Forelimb muscle (tissue), 1 donor: Measurements from ENCODE around the gene SUN1. TPM values are rescaled to one million over a fixed set of nuclear protein-coding genes. Genes with fewer than 3 reads are reported as not detected.
"Not testable (repeated sequence)": the region's sequence is repeated elsewhere in the genome, so short reads cannot be mapped to it uniquely, and the experiment has no call there.

Experiments
- DNase-seq: peaks from one replicate; pipeline ENCODE4 v3.0.0-alpha.2; 2013; ENCODE audit warnings: low read depth
- polyA plus RNA-seq: library from polyadenylated mRNA; unstranded; fragments of 120-200 nt; gene quantifications from one replicate; pipeline ENCODE4 v1.2.1, GENCODE V29; 2013; ENCODE audit not compliant: insufficient read length

Gene SUN1
- 218 TPM for polyA plus RNA-seq

GRCh38 chr7:832167-832967, at the start of gene SUN1:
TSS of gene SUN1 (plus strand) at chr7:832476. CDS start at chr7:832525, 49 bp downstream.
- DNase-seq = no peak

GRCh38 chr7:782718-783449, 49.4 kb upstream of the SUN1 start:
- no peak for DNase-seq

- DNase-seq = no peak
Measured at GRCh38 chr7:783556-784490, 48.5 kb upstream of the SUN1 start.

GRCh38 chr7:784971-785370, 47.3 kb upstream of the SUN1 start:
- DNase-seq = no peak

GRCh38 chr7:785416-785815, 46.9 kb upstream of the SUN1 start:
- no peak for DNase-seq

- DNase-seq = no peak
Measured at GRCh38 chr7:786472-787255, 45.6 kb upstream of the SUN1 start.

GRCh38 chr7:787332-788240, 44.7 kb upstream of the SUN1 start:
- DNase-seq = no peak

GRCh38 chr7:791519-791918, 40.8 kb upstream of the SUN1 start:
- no peak for DNase-seq

GRCh38 chr7:794207-794606, 38.1 kb upstream of the SUN1 start:
- no peak for DNase-seq

GRCh38 chr7:794671-795329, 37.5 kb upstream of the SUN1 start:
- DNase-seq = no peak

- DNase-seq = not testable (repeated sequence)
Measured at GRCh38 chr7:796434-797169, 35.7 kb upstream of the SUN1 start.

- no peak for DNase-seq
Measured at GRCh38 chr7:798921-799470, 33.3 kb upstream of the SUN1 start.

- no peak for DNase-seq
Measured at GRCh38 chr7:800692-801091, 31.6 kb upstream of the SUN1 start.

- not testable (repeated sequence) for DNase-seq
Measured at GRCh38 chr7:801351-801750, 30.9 kb upstream of the SUN1 start.

- no peak for DNase-seq
Measured at GRCh38 chr7:801940-802381, 30.3 kb upstream of the SUN1 start.

- no peak for DNase-seq
Measured at GRCh38 chr7:802500-803242, 29.6 kb upstream of the SUN1 start.

GRCh38 chr7:803243-803635, 29.0 kb upstream of the SUN1 start:
- no peak for DNase-seq

GRCh38 chr7:803796-804195, 28.5 kb upstream of the SUN1 start:
- DNase-seq = not testable (repeated sequence)
